Astrocyte (in vitro differentiated cells and primary cell): ENCODE results near the gene NR4A3. TPM values are rescaled to one million over a fixed set of nuclear protein-coding genes. Genes with fewer than 3 reads are reported as not detected.

ENCODE experiments used
- DNase-seq: peaks from one replicate; pipeline ENCODE4 v3.0.0-alpha.2; 2010; ENCODE audit warnings: low read depth
- FAIRE-seq: peaks from 2 replicates; lab custom pipeline; 2011; peaks lifted over from hg19 to GRCh38; lab: Jason Lieb, UNC
- H2AFZ ChIP-seq: 2 replicates; pipeline ENCODE4 v1.6.0; 2012; ENCODE audit warnings: low read depth, low read length, inconsistent platforms
- H3K27ac ChIP-seq: 2 replicates; pipeline ENCODE4 v1.5.1; 2011; ENCODE audit warnings: low read depth, low read length, inconsistent platforms
- H3K27me3 ChIP-seq: 2 replicates; pipeline ENCODE4 v1.6.0; 2011; ENCODE audit warnings: low read length, inconsistent platforms; ENCODE audit not compliant: insufficient read depth
- H3K36me3 ChIP-seq: 2 replicates; pipeline ENCODE4 v1.5.1; 2011; ENCODE audit warnings: low read length, inconsistent platforms; ENCODE audit not compliant: insufficient read depth
- H3K4me1 ChIP-seq: 2 replicates; pipeline ENCODE4 v1.5.1; 2011; ENCODE audit warnings: low read length, inconsistent platforms; ENCODE audit not compliant: insufficient read depth
- H3K4me2 ChIP-seq: 2 replicates; pipeline ENCODE4 v1.6.0; 2012; ENCODE audit warnings: low read length, inconsistent platforms
- H3K4me3 ChIP-seq: 2 replicates; pipeline ENCODE4 v1.5.1; 2011; ENCODE audit warnings: low read depth, mild to moderate bottlenecking, low read length, inconsistent platforms; ENCODE audit not compliant: insufficient read depth
- H3K79me2 ChIP-seq: 2 replicates; pipeline ENCODE4 v1.6.0; 2012; ENCODE audit warnings: mild to moderate bottlenecking, low read length, inconsistent platforms; ENCODE audit not compliant: insufficient read depth
- H3K9ac ChIP-seq: 2 replicates; pipeline ENCODE4 v1.6.0; 2012; ENCODE audit warnings: mild to moderate bottlenecking, low read length, inconsistent platforms
- H3K9me3 ChIP-seq: 2 replicates; pipeline ENCODE4 v1.5.1; 2012; ENCODE audit warnings: low read depth, mild to moderate bottlenecking, low read length, inconsistent platforms; ENCODE audit not compliant: insufficient read depth
- H4K20me1 ChIP-seq: 2 replicates; pipeline ENCODE4 v1.6.0; 2012; ENCODE audit warnings: low read length, inconsistent platforms; ENCODE audit not compliant: insufficient read depth
- H3K27ac Mint-ChIP-seq: one replicate; pipeline ENCODE4 v1.8.0; 2021; ENCODE audit warnings: mild to moderate bottlenecking, mixed read lengths; ENCODE audit not compliant: unreplicated experiment
- H3K27me3 Mint-ChIP-seq: one replicate; pipeline ENCODE4 v1.8.0; 2021; ENCODE audit warnings: low read depth, mixed read lengths; ENCODE audit not compliant: unreplicated experiment
- H3K36me3 Mint-ChIP-seq: one replicate; pipeline ENCODE4 v1.8.0; 2021; ENCODE audit warnings: low read depth, mixed read lengths; ENCODE audit not compliant: unreplicated experiment
- H3K4me1 Mint-ChIP-seq: one replicate; pipeline ENCODE4 v1.8.0; 2021; ENCODE audit warnings: low read depth, mixed read lengths; ENCODE audit not compliant: unreplicated experiment
- H3K4me3 Mint-ChIP-seq: one replicate; pipeline ENCODE4 v1.8.0; 2021; ENCODE audit warnings: mild to moderate bottlenecking, moderate library complexity, mixed read lengths; ENCODE audit not compliant: unreplicated experiment
- H3K9me3 Mint-ChIP-seq: one replicate; pipeline ENCODE4 v1.8.0; 2021; ENCODE audit warnings: mild to moderate bottlenecking, mixed read lengths; ENCODE audit not compliant: unreplicated experiment
- CTCF ChIP-seq: IDR thresholded peaks from 2 replicates; pipeline ENCODE4 v1.5.1; 2011; ENCODE audit warnings: low read depth, mild to moderate bottlenecking, inconsistent platforms, low read length, moderate library complexity; ENCODE audit not compliant: insufficient read depth
- EZH2 ChIP-seq: IDR thresholded peaks from 2 replicates; pipeline ENCODE4 v1.6.1; 2012; ENCODE audit warnings: mild to moderate bottlenecking, low read length, inconsistent platforms; ENCODE audit not compliant: insufficient read depth
- total RNA-seq: library from RNA; stranded (reverse); gene quantifications from 2 replicates; pipeline ENCODE4 v1.2.1, GENCODE V29; 2021

Gene NR4A3
- total RNA-seq, 1 donor from 2014 or later, result 3.6 TPM

GRCh38 chr9:99848447-99848846 lies 26.8 kb downstream of the NR4A3 start:
- Mint-ChIP-seq H3K4me3 (no peak overlapping the region), H3K27ac (no peak overlapping the region)
- H3K4me2 ChIP-seq, result no peak overlapping the region

GRCh38 chr9:99850736-99851499 lies 29.2 kb downstream of the NR4A3 start:
- no peak overlapping the region for H3K4me3 ChIP-seq
- Mint-ChIP-seq H3K27ac (no peak overlapping the region), H3K27me3 (peaks cover 11% of the 10 kb centered on the region), H3K4me3 (no peak overlapping the region), H3K4me1 (no peaks in the 10 kb centered on the region), H3K9me3 (peaks cover 3% of the 10 kb centered on the region), H3K36me3 (peaks cover 17% of the 10 kb centered on the region)
- H4K20me1 ChIP-seq, result no peaks in the 10 kb centered on the region
- no peak overlapping the region for H3K27ac ChIP-seq
- H3K9me3 ChIP-seq, result no peaks in the 10 kb centered on the region
- H3K79me2 ChIP-seq, result no peaks in the 10 kb centered on the region
- no peaks in the 10 kb centered on the region for H3K4me1 ChIP-seq
- H2AFZ ChIP-seq, result no peak overlapping the region
- peaks cover 4% of the 10 kb centered on the region for H3K27me3 ChIP-seq
- FAIRE-seq (no peak), DNase-seq (no peak)
- no peak overlapping the region for H3K9ac ChIP-seq
- H3K36me3 ChIP-seq, result no peaks in the 10 kb centered on the region
- no peak for TF ChIP-seq CTCF
- no peak for TF ChIP-seq EZH2
- no peak overlapping the region for H3K4me2 ChIP-seq

More at GRCh38 chr9:99848447-99848846, 26.8 kb downstream of the NR4A3 start:
- Mint-ChIP-seq H3K9me3 (peaks cover 3% of the 10 kb centered on the region), H3K4me1 (no peaks in the 10 kb centered on the region), H3K27me3 (peaks cover 11% of the 10 kb centered on the region), H3K36me3 (peaks cover 12% of the 10 kb centered on the region)
- FAIRE-seq (no peak), DNase-seq (no peak)
- no peaks in the 10 kb centered on the region for H4K20me1 ChIP-seq
- H3K4me1 ChIP-seq, result no peaks in the 10 kb centered on the region
- H3K79me2 ChIP-seq, result no peaks in the 10 kb centered on the region
- H3K27me3 ChIP-seq, result peaks cover 4% of the 10 kb centered on the region
- no peaks in the 10 kb centered on the region for H3K9me3 ChIP-seq
- TF ChIP-seq EZH2 (no peak), CTCF (no peak)
- no peak overlapping the region for H3K9ac ChIP-seq
- no peak overlapping the region for H2AFZ ChIP-seq
- H3K36me3 ChIP-seq, result no peaks in the 10 kb centered on the region
- H3K4me3 ChIP-seq, result no peak overlapping the region
- H3K27ac ChIP-seq, result no peak overlapping the region

GRCh38 chr9:99851500-99851822 lies 29.8 kb downstream of the NR4A3 start:
- FAIRE-seq (no peak), DNase-seq (no peak)
- no peaks in the 10 kb centered on the region for H3K9me3 ChIP-seq
- peaks cover 3% of the 10 kb centered on the region for H3K9me3 Mint-ChIP-seq
- H3K4me3 Mint-ChIP-seq, result no peak overlapping the region
- TF ChIP-seq EZH2 (no peak), CTCF (no peak)
- no peaks in the 10 kb centered on the region for H4K20me1 ChIP-seq
- no peaks in the 10 kb centered on the region for H3K36me3 ChIP-seq
- H3K27me3 Mint-ChIP-seq, result peaks cover 11% of the 10 kb centered on the region
- H3K4me3 ChIP-seq, result no peak overlapping the region
- H3K4me2 ChIP-seq, result no peak overlapping the region
- no peaks in the 10 kb centered on the region for H3K4me1 Mint-ChIP-seq
- no peak overlapping the region for H3K27ac ChIP-seq
- H3K9ac ChIP-seq, result no peak overlapping the region
- no peak overlapping the region for H2AFZ ChIP-seq
- no peak overlapping the region for H3K27ac Mint-ChIP-seq
- H3K79me2 ChIP-seq, result no peaks in the 10 kb centered on the region
- no peaks in the 10 kb centered on the region for H3K4me1 ChIP-seq
- H3K27me3 ChIP-seq, result peaks cover 4% of the 10 kb centered on the region
- H3K36me3 Mint-ChIP-seq, result peaks cover 17% of the 10 kb centered on the region
